GM21447 (cell line): ENCODE results near the gene XPO5.

ENCODE experiments used
- ATAC-seq: cut with Tn5 transposase; IDR thresholded peaks from one replicate; pipeline ENCODE4 v1.9.1; 2021; ENCODE audit not compliant: unreplicated experiment

Gene XPO5

GRCh38 chr6:43517505-43518357 is 58.1 kb downstream of the XPO5 start:
- ATAC-seq, result no peak

- ATAC-seq, result peak; percentile 93
Observed at GRCh38 chr6:43516697-43517504, 58.9 kb downstream of the XPO5 start, which contains the start of the genes POLR1C and YIPF3. POLR1C (plus strand) TSS chr6:43517089; CDS start chr6:43517110, 21 bp downstream. YIPF3 (minus strand) TSS chr6:43516926; CDS start chr6:43516807, 119 bp downstream.

GRCh38 chr6:43516367-43516696 is 59.5 kb downstream of the XPO5 start:
- ATAC-seq, result peak; percentile 4

GRCh38 chr6:43515808-43516207 is 60.0 kb downstream of the XPO5 start:
- no peak for ATAC-seq

- no peak for ATAC-seq
Observed at GRCh38 chr6:43511824-43512415, 63.9 kb downstream of the XPO5 start.

- no peak for ATAC-seq
Observed at GRCh38 chr6:43510827-43511163, 65.0 kb downstream of the XPO5 start.

- peak; percentile 52 for ATAC-seq
Observed at GRCh38 chr6:43509984-43510826, 65.6 kb downstream of the XPO5 start, which contains the start of gene LRRC73. LRRC73 (minus strand) TSS chr6:43510346; CDS start chr6:43509785, 561 bp downstream.

GRCh38 chr6:43509142-43509983 is 66.5 kb downstream of the XPO5 start:
- ATAC-seq, result no peak

GRCh38 chr6:43508481-43509141 is 67.2 kb downstream of the XPO5 start:
- no peak for ATAC-seq

- no peak for ATAC-seq
Observed at GRCh38 chr6:43506667-43507471, 69.0 kb downstream of the XPO5 start.

- ATAC-seq, result no peak
Observed at GRCh38 chr6:43506171-43506570, 69.7 kb downstream of the XPO5 start.

GRCh38 chr6:43505718-43506117 is 70.1 kb downstream of the XPO5 start:
- ATAC-seq, result no peak

- ATAC-seq, result no peak
Observed at GRCh38 chr6:43504756-43505593, 70.9 kb downstream of the XPO5 start.

GRCh38 chr6:43503443-43503842 is 72.4 kb downstream of the XPO5 start:
- ATAC-seq, result no peak

- ATAC-seq, result no peak
Observed at GRCh38 chr6:43502666-43503065, 73.2 kb downstream of the XPO5 start.

- no peak for ATAC-seq
Observed at GRCh38 chr6:43500921-43501320, 74.9 kb downstream of the XPO5 start.

GRCh38 chr6:43499028-43499815 is 76.6 kb downstream of the XPO5 start:
- ATAC-seq, result no peak
